Bladder microvascular endothelial cell (primary cell): Measurements from ENCODE around the gene GZMH. TPM values are rescaled to one million over a fixed set of nuclear protein-coding genes. Genes with fewer than 3 reads are reported as not detected.

Source experiments
- total RNA-seq: library from RNA; depleted of rRNA; stranded (reverse); fragments of >200 nt; gene quantifications from 2 replicates; pipeline ENCODE4 v1.2.3, GENCODE V29; 2014

The GZMH gene, protein sequence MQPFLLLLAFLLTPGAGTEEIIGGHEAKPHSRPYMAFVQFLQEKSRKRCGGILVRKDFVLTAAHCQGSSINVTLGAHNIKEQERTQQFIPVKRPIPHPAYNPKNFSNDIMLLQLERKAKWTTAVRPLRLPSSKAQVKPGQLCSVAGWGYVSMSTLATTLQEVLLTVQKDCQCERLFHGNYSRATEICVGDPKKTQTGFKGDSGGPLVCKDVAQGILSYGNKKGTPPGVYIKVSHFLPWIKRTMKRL
- total RNA-seq: not detected in 2 replicates

DNA sequence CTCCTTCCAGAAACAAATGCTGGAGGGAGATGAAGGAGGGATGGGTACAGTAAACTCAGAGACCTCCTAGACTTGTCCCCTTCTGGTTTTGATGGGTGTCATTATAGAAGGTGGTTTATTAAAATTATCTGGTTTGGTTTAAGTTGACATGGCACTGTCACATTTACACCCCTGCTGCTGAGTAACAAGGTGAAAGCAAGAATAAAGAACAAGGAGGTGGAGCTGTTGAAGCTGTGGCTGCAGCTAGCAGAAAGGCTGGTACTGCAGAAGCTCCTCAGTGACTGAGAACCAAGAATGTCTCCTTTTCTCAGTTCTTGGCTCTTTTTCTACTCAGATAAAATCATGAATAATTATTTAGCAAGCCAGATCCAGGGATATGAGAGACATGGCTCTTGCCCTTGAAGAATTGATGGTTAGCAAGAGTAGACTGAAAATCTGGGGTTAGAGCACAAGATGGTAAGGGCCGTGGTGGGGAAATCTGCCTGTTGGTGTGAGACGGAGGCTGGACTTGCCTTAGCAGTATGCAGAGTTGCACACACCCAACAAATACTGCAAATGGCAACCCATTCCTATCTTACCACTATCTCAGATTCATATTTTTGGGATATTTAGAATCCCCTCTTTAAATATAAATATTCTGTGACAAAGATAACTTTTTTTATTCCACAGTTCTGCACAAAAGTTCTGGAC lies at the start of gene GZMH:
GZMH (minus strand) TSS at position 31 of the 690 bp plus-strand sequence. CDS start 72 bp downstream, outside the sequence.

DNA sequence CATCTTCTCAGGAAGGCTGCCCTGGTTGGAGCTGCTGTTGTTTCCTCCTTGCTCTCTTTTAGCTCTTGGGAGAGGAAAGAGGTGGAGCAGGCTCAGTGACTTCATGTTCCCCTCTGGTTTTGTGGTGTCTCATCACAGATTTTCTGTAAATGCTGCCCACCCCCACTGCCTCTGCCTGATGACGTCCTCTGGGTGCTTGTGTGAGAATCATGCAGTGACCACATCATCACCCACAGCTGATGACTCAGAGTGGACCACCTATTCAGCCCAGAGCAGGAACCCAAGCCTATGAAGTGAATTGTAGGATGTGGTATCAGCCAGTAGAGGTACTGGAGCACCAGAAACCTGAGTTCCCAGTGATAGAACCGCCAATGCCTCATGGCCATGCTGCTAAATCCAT lies 24.7 kb upstream of the GZMH start, which contains the start of gene GZMB:
GZMB (minus strand) TSS at position 33 of the 400 bp plus-strand sequence; CDS start at position 3, 30 bp downstream.

DNA sequence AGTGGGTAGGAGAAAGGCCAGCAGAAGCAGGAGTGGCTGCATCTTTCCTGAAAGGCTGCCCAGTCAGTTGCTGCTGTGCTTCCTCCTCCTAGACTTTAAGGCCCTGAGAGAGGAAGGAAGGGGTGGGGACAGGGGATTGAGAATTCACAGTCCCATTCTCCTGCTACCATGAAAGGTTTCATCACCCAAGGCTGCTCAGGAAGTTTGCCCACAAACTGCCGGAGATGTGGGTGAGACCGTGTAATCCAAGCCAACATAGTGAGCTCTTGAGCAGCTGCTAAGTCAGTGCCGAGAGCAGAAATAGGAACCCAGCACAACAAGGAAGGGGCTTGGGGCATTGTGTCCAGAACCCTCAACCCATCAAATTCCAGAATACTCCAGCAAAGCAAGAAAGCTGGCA lies 33.3 kb downstream of the GZMH start, which contains the start of gene CTSG:
CTSG (minus strand) TSS at position 69 of the 400 bp plus-strand sequence; CDS start at position 42, 27 bp downstream.

Other genes with a start within 250 kb of the GZMH start
- 3.2 and 7.4 TPM in 2 replicates for gene NFATC4, start 241.5 kb downstream of the GZMH start, total RNA-seq
- 7.3 and 13.8 TPM in 2 replicates for gene NYNRIN, start 210.7 kb downstream of the GZMH start, total RNA-seq
- gene CBLN3, start 180.0 kb downstream of the GZMH start, total RNA-seq: 1.5 and 3.0 TPM in 2 replicates
- gene KHNYN, start 179.7 kb downstream of the GZMH start, total RNA-seq: 50.0 and 63.4 TPM in 2 replicates
- gene SDR39U1, start 166.9 kb downstream of the GZMH start, total RNA-seq: 6.5 and 11.0 TPM in 2 replicates
- not detected in 2 replicates for gene CMA1, start 101.4 kb downstream of the GZMH start, total RNA-seq
- not detected in 2 replicates for gene CTSG, start 33.4 kb downstream of the GZMH start, total RNA-seq
- gene GZMB, start 24.5 kb upstream of the GZMH start, total RNA-seq: not detected in 2 replicates